HG02840 (cell line): Measurements from ENCODE around the gene OLR1.
"Not testable (repeated sequence)": the region's sequence is repeated elsewhere in the genome, so short reads cannot be mapped to it uniquely, and the experiment has no call there.

Source experiments
- ATAC-seq: cut with Tn5 transposase; IDR thresholded peaks from one replicate; pipeline ENCODE4 v1.9.1; 2021; ENCODE audit warnings: mild to moderate bottlenecking, moderate library complexity, moderate number of reproducible peaks; ENCODE audit not compliant: unreplicated experiment, low FRiP score

Gene OLR1

GRCh38 chr12:10191865-10192264, 19.9 kb upstream of the OLR1 start:
- no peak for ATAC-seq

GRCh38 chr12:10190558-10191388, 18.8 kb upstream of the OLR1 start:
- ATAC-seq = no peak

GRCh38 chr12:10189653-10190052, 17.7 kb upstream of the OLR1 start:
- ATAC-seq = no peak

- ATAC-seq = not testable (repeated sequence)
Observed at GRCh38 chr12:10186958-10187357, 15.0 kb upstream of the OLR1 start.

GRCh38 chr12:10186299-10186698, 14.4 kb upstream of the OLR1 start:
- no peak for ATAC-seq

- no peak for ATAC-seq
Observed at GRCh38 chr12:10184261-10184843, 12.4 kb upstream of the OLR1 start.

- no peak for ATAC-seq
Observed at GRCh38 chr12:10182354-10183049, 10.6 kb upstream of the OLR1 start.

- no peak for ATAC-seq
Observed at GRCh38 chr12:10179776-10180181, 7.8 kb upstream of the OLR1 start.

GRCh38 chr12:10178821-10179220, 6.9 kb upstream of the OLR1 start, which contains the start of gene TMEM52B:
Gene TMEM52B (plus strand): TSS chr12:10179032. CDS start chr12:10179575, 543 bp downstream.
- ATAC-seq = no peak

- no peak for ATAC-seq
Observed at GRCh38 chr12:10175846-10176636, 4.1 kb upstream of the OLR1 start.

GRCh38 chr12:10174986-10175614, 3.2 kb upstream of the OLR1 start:
- ATAC-seq = no peak

- ATAC-seq = no peak
Observed at GRCh38 chr12:10170216-10170615, 1.7 kb downstream of the OLR1 start.

- ATAC-seq = no peak
Observed at GRCh38 chr12:10169104-10169503, 2.8 kb downstream of the OLR1 start.

GRCh38 chr12:10167599-10167998, 4.3 kb downstream of the OLR1 start:
- ATAC-seq = no peak

- no peak for ATAC-seq
Observed at GRCh38 chr12:10165421-10165820, 6.5 kb downstream of the OLR1 start.

GRCh38 chr12:10163084-10163483, 8.8 kb downstream of the OLR1 start:
- no peak for ATAC-seq

- no peak for ATAC-seq
Observed at GRCh38 chr12:10160617-10161385, 11.1 kb downstream of the OLR1 start.

- ATAC-seq = no peak
Observed at GRCh38 chr12:10159280-10159679, 12.7 kb downstream of the OLR1 start.

- no peak for ATAC-seq
Observed at GRCh38 chr12:10158406-10158805, 13.5 kb downstream of the OLR1 start.
